ENCODE data around the gene OSCAR. TPM values are rescaled to one million over a fixed set of nuclear protein-coding genes. Genes with fewer than 3 reads are reported as not detected.

The OSCAR gene
- total and polyA plus RNA-seq, 10 of the 15 experiments (the other 5 are each of a cell fraction or from before 2014, with no cell fraction given): 0.08 to 0.27 (median 0.10) TPM; not detected in 7

GRCh38 chr19:54145541-54146158, 45.0 kb upstream of the OSCAR start:
- in situ Hi-C loops (cut with MboI) (loop anchor here (25.0 kb wide), 1 partner anchor 1517 kb away; the partner anchor contains the start of gene U2AF2), intact Hi-C loops (cut with micrococcal nuclease; ENCODE audit: unreplicated experiment) (no loop called here)
- DNase-seq (ENCODE audit: low read depth, low spot score) (no peak), FAIRE-seq (no peak), ATAC-seq (no peak)
- peaks cover 35 to 42% of the 10 kb centered on the region in 2 experiments; a peak in 3 of 4 replicates for H3K36me3 ChIP-seq (ENCODE audit: control insufficient read depth in 2 of 2, insufficient read depth in 2 of 2, low read length in 1 of 2)
- no peak overlapping the region for H3K27ac ChIP-seq (ENCODE audit: control insufficient read depth, insufficient read depth)
- no peaks in the 10 kb centered on the region for H3K27me3 ChIP-seq (replicated peaks in 1 of 2; ENCODE audit: control insufficient read depth in 2 of 2, insufficient read depth in 2 of 2, low read length in 1 of 2)
- no peaks in the 10 kb centered on the region for H3K9me3 ChIP-seq (replicated peaks; ENCODE audit: control insufficient read depth, insufficient read depth, low read length)
- TF ChIP-seq JUND (IDR thresholded peaks at IDR 0.05; ENCODE audit: low read depth, low read length): no peak
- no peak for TF ChIP-seq PRDM15 (CRISPR knock-in tag; IDR thresholded peaks at IDR 0.05)
- no peak for TF ChIP-seq RFX5 (IDR thresholded peaks at IDR 0.05; ENCODE audit: low read depth, low read length)
- TF ChIP-seq POLR2AphosphoS2 (IDR thresholded peaks at IDR 0.05; ENCODE audit: low read depth, low read length): no peak
- no peak for TF ChIP-seq ZNF24 (IDR thresholded peaks at IDR 0.05)
- TF ChIP-seq TARDBP (IDR thresholded peaks at IDR 0.05; ENCODE audit: borderline replicate concordance): no peak
- TF ChIP-seq BACH1 (IDR thresholded peaks at IDR 0.05; ENCODE audit: borderline replicate concordance): no peak
- TF ChIP-seq PAX5 (IDR thresholded peaks at IDR 0.05; ENCODE audit: borderline replicate concordance, low read depth, low read length): no peak
- no peak for TF ChIP-seq SRF (IDR thresholded peaks at IDR 0.05; ENCODE audit: low read depth in 2 of 2, low read length in 2 of 2)
- no peak for TF ChIP-seq FOXK2 (IDR thresholded peaks at IDR 0.05)
- TF ChIP-seq CHD2 (IDR thresholded peaks at IDR 0.05; ENCODE audit: borderline replicate concordance, low read depth, low read length): no peak
- TF ChIP-seq YY1 (IDR thresholded peaks at IDR 0.05; ENCODE audit: low read depth, low read length): no peak
- no peak for TF ChIP-seq MEF2B (IDR thresholded peaks at IDR 0.05; ENCODE audit: partially characterized antibody, poor library complexity, severe bottlenecking)
- TF ChIP-seq PKNOX1 (IDR thresholded peaks at IDR 0.05): no peak
- 93% methylated on average over 28 of the region's 28 CpGs for WGBS (ENCODE audit: insufficient coverage, insufficient replicate concordance, low lambda C conversion rate, missing lambda C conversion rate)
- peaks cover 4% of the 10 kb centered on the region; the same call in 1 of the 2 replicates for H4K20me1 ChIP-seq (ENCODE audit: control insufficient read depth, insufficient read depth)
- RAD21 ChIA-PET (ENCODE audit: unreplicated experiment): no interaction called here
- peaks cover 9% of the 10 kb centered on the region for H3K79me2 ChIP-seq (ENCODE audit: control insufficient read depth, insufficient read depth, low read length)
- no peaks in the 10 kb centered on the region; the same call in 1 of the 2 replicates for H3K4me1 ChIP-seq (ENCODE audit: control insufficient read depth, insufficient read depth, low read length)
- no peak overlapping the region for H3K9ac ChIP-seq (ENCODE audit: control insufficient read depth, insufficient read depth, low read length)
- CTCF ChIA-PET: no interaction called here
- SMC1A ChIA-PET (ENCODE audit: uncharacterized antibody, unreplicated experiment): no interaction called here
- no peak overlapping the region for H3K4me2 ChIP-seq (ENCODE audit: control insufficient read depth, insufficient read depth)
- BruUV-seq (replicated peaks): no TSS peak
- H2AFZ ChIP-seq (ENCODE audit: control insufficient read depth, low read depth, low read length): no peak overlapping the region
- POLR2A ChIA-PET: no interaction called here
- no peak overlapping the region for H3K4me3 ChIP-seq
